ENCODE results near the gene ADARB2. TPM values are rescaled to one million over a fixed set of nuclear protein-coding genes. Genes with fewer than 3 reads are reported as not detected.

The ADARB2 gene
- total RNA-seq, 1 donor from 2014 or later = 38.7 TPM

GRCh38 chr10:1744524-1744923, 7.2 kb upstream of the ADARB2 start:
- Mint-ChIP-seq H3K27ac (ENCODE audit: unreplicated experiment) (no peak overlapping the region), H3K4me3 (ENCODE audit: unreplicated experiment) (no peak overlapping the region), H3K4me1 (ENCODE audit: unreplicated experiment) (no peaks in the 10 kb centered on the region), H3K27me3 (ENCODE audit: unreplicated experiment) (peaks cover 50% of the 10 kb centered on the region), H3K9me3 (ENCODE audit: unreplicated experiment) (peaks cover 11% of the 10 kb centered on the region), H3K36me3 (ENCODE audit: unreplicated experiment) (peaks cover 4% of the 10 kb centered on the region)
- TF ChIP-seq CTCF (IDR thresholded peaks at IDR 0.05) = no peak
- DNase-seq (ENCODE audit: extremely low spot score, unreplicated experiment) = no peak

- no peak for TF ChIP-seq CTCF (IDR thresholded peaks at IDR 0.05)
- no peaks in the 10 kb centered on the region for H3K9me3 Mint-ChIP-seq (ENCODE audit: unreplicated experiment)
- peaks cover 56% of the 10 kb centered on the region for H3K27me3 Mint-ChIP-seq (ENCODE audit: unreplicated experiment)
- no peak for DNase-seq (ENCODE audit: extremely low spot score, unreplicated experiment)
- no peak overlapping the region for H3K27ac Mint-ChIP-seq (ENCODE audit: unreplicated experiment)
- H3K36me3 Mint-ChIP-seq (ENCODE audit: unreplicated experiment) = no peaks in the 10 kb centered on the region
- H3K4me1 Mint-ChIP-seq (ENCODE audit: unreplicated experiment) = no peaks in the 10 kb centered on the region
- H3K4me3 Mint-ChIP-seq (ENCODE audit: unreplicated experiment) = no peak overlapping the region
These were observed 5.8 kb upstream of the ADARB2 start for GRCh38 chr10:1743141-1743540.

- Mint-ChIP-seq H3K4me3 (ENCODE audit: unreplicated experiment) (no peak overlapping the region), H3K9me3 (ENCODE audit: unreplicated experiment) (no peaks in the 10 kb centered on the region), H3K27me3 (ENCODE audit: unreplicated experiment) (peaks cover 62% of the 10 kb centered on the region), H3K27ac (ENCODE audit: unreplicated experiment) (no peak overlapping the region), H3K36me3 (ENCODE audit: unreplicated experiment) (no peaks in the 10 kb centered on the region), H3K4me1 (ENCODE audit: unreplicated experiment) (peaks cover 5% of the 10 kb centered on the region)
- no peak for TF ChIP-seq CTCF (IDR thresholded peaks at IDR 0.05)
- no peak for DNase-seq (ENCODE audit: extremely low spot score, unreplicated experiment)
These were observed 4.1 kb upstream of the ADARB2 start for GRCh38 chr10:1741450-1741849.

- no peak for TF ChIP-seq CTCF (IDR thresholded peaks at IDR 0.05)
- peaks cover 64% of the 10 kb centered on the region for H3K27me3 Mint-ChIP-seq (ENCODE audit: unreplicated experiment)
- H3K9me3 Mint-ChIP-seq (ENCODE audit: unreplicated experiment) = no peaks in the 10 kb centered on the region
- no peak overlapping the region for H3K4me3 Mint-ChIP-seq (ENCODE audit: unreplicated experiment)
- DNase-seq (ENCODE audit: extremely low spot score, unreplicated experiment) = no peak
- no peaks in the 10 kb centered on the region for H3K36me3 Mint-ChIP-seq (ENCODE audit: unreplicated experiment)
- H3K27ac Mint-ChIP-seq (ENCODE audit: unreplicated experiment) = no peak overlapping the region
- H3K4me1 Mint-ChIP-seq (ENCODE audit: unreplicated experiment) = peaks cover 16% of the 10 kb centered on the region
These were observed 2.4 kb upstream of the ADARB2 start for GRCh38 chr10:1739751-1740150.

- no peak for TF ChIP-seq CTCF (IDR thresholded peaks at IDR 0.05)
- Mint-ChIP-seq H3K36me3 (ENCODE audit: unreplicated experiment) (no peaks in the 10 kb centered on the region), H3K27me3 (ENCODE audit: unreplicated experiment) (peaks cover 63% of the 10 kb centered on the region)
These were observed 1.6 kb upstream of the ADARB2 start for GRCh38 chr10:1738950-1739349.

More at GRCh38 chr10:1738950-1739349, 1.6 kb upstream of the ADARB2 start:
- H3K27ac Mint-ChIP-seq (ENCODE audit: unreplicated experiment) = no peak overlapping the region
- DNase-seq (ENCODE audit: extremely low spot score, unreplicated experiment) = no peak
- H3K9me3 Mint-ChIP-seq (ENCODE audit: unreplicated experiment) = no peaks in the 10 kb centered on the region
- peaks cover 18% of the 10 kb centered on the region for H3K4me1 Mint-ChIP-seq (ENCODE audit: unreplicated experiment)
- no peak overlapping the region for H3K4me3 Mint-ChIP-seq (ENCODE audit: unreplicated experiment)
